Progenitor cell of endocrine pancreas (in vitro differentiated cells): ENCODE results near the gene ZNF653. TPM values are rescaled to one million over a fixed set of nuclear protein-coding genes. Genes with fewer than 3 reads are reported as not detected.
"Not testable (repeated sequence)": the region's sequence is repeated elsewhere in the genome, so short reads cannot be mapped to it uniquely, and the experiment has no call there.

Source experiments
- DNase-seq: peaks from one replicate; pipeline ENCODE4 v3.0.0; 2021; ENCODE audit warnings: low spot score; ENCODE audit not compliant: unreplicated experiment
- H3K27ac Mint-ChIP-seq: 2 replicates; pipeline ENCODE4 v1.8.0; 2021; ENCODE audit warnings: mild to moderate bottlenecking, moderate library complexity, mixed read lengths
- H3K27me3 Mint-ChIP-seq: 2 replicates; pipeline ENCODE4 v1.8.0; 2021; ENCODE audit warnings: mixed read lengths
- H3K36me3 Mint-ChIP-seq: 2 replicates; pipeline ENCODE4 v1.8.0; 2022; ENCODE audit warnings: mixed read lengths; ENCODE audit not compliant: insufficient read depth
- H3K4me1 Mint-ChIP-seq: 2 replicates; pipeline ENCODE4 v1.8.0; 2021; ENCODE audit warnings: low read depth, mixed read lengths
- H3K4me3 Mint-ChIP-seq: 2 replicates; pipeline ENCODE4 v1.8.0; 2021; ENCODE audit warnings: low read depth, mild to moderate bottlenecking, moderate library complexity, mixed read lengths
- H3K9me3 Mint-ChIP-seq: 2 replicates; pipeline ENCODE4 v1.8.0; 2021; ENCODE audit warnings: low read depth, mixed read lengths
- microRNA-seq: library from miRNA; unstranded; fragments of <30 nt; microRNA quantifications from one replicate; pipeline ENCODE4 v1.1.0, GENCODE V29; 2020; ENCODE audit warnings: borderline number of aligned reads; ENCODE audit not compliant: unreplicated experiment
- total RNA-seq: library from RNA; stranded (reverse); gene quantifications from 2 replicates; pipeline ENCODE4 v1.2.1, GENCODE V29; 2021
- TF ChIP-seq, protein P1 (sequence below): fragments of 200-600 bp; sonication (generic); IDR thresholded peaks from one replicate; pipeline ENCODE4 v1.5.0; 2021; ENCODE audit warnings: antibody characterized with exemption, mild to moderate bottlenecking; ENCODE audit not compliant: unreplicated experiment

The ZNF653 gene
- total RNA-seq, 1 donor from 2014 or later, result 17.6 TPM

- TF ChIP-seq, protein P1, sequence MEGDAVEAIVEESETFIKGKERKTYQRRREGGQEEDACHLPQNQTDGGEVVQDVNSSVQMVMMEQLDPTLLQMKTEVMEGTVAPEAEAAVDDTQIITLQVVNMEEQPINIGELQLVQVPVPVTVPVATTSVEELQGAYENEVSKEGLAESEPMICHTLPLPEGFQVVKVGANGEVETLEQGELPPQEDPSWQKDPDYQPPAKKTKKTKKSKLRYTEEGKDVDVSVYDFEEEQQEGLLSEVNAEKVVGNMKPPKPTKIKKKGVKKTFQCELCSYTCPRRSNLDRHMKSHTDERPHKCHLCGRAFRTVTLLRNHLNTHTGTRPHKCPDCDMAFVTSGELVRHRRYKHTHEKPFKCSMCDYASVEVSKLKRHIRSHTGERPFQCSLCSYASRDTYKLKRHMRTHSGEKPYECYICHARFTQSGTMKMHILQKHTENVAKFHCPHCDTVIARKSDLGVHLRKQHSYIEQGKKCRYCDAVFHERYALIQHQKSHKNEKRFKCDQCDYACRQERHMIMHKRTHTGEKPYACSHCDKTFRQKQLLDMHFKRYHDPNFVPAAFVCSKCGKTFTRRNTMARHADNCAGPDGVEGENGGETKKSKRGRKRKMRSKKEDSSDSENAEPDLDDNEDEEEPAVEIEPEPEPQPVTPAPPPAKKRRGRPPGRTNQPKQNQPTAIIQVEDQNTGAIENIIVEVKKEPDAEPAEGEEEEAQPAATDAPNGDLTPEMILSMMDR, result no peak
- H3K27me3 Mint-ChIP-seq, result no peaks in the 10 kb centered on the region
- peak overlapping the region; percentile 87 for H3K27ac Mint-ChIP-seq
- H3K4me1 Mint-ChIP-seq, result peaks cover 10% of the 10 kb centered on the region
- H3K4me3 Mint-ChIP-seq, result peak overlapping the region; percentile 95
- peaks cover 8% of the 10 kb centered on the region for H3K36me3 Mint-ChIP-seq
- no peak for DNase-seq
- H3K9me3 Mint-ChIP-seq, result no peaks in the 10 kb centered on the region
Observed at GRCh38 chr19:11434703-11435056, 71.0 kb downstream of the ZNF653 start.

GRCh38 chr19:11433526-11433925 lies 72.1 kb downstream of the ZNF653 start:
- H3K4me1 Mint-ChIP-seq, result peaks cover 10% of the 10 kb centered on the region

More at GRCh38 chr19:11433526-11433925, 72.1 kb downstream of the ZNF653 start:
- H3K27me3 Mint-ChIP-seq, H3K4me3 Mint-ChIP-seq, DNase-seq, H3K9me3 Mint-ChIP-seq, H3K36me3 Mint-ChIP-seq, H3K27ac Mint-ChIP-seq: not testable (repeated sequence)

Small RNA genes within 50 kb of the gene (microRNA-seq; reads per million reads assigned to microRNA genes)
- 3.0 reads per million for gene MIR7974

Other genes starting within 250 kb of the ZNF653 start
- gene DOCK6, start 243.3 kb downstream of the ZNF653 start, total RNA-seq, result 88.0 and 89.1 TPM in 2 replicates
- gene TSPAN16, start 209.7 kb downstream of the ZNF653 start, total RNA-seq, result not detected in 2 replicates
- 40.7 and 43.9 TPM in 2 replicates for gene RAB3D, start 166.2 kb downstream of the ZNF653 start, total RNA-seq
- gene TMEM205, start 159.6 kb downstream of the ZNF653 start, total RNA-seq, result 49.8 and 51.1 TPM in 2 replicates
- 25.0 and 27.6 TPM in 2 replicates for gene CCDC159, start 159.3 kb downstream of the ZNF653 start, total RNA-seq
- gene PLPPR2, start 150.4 kb downstream of the ZNF653 start, total RNA-seq, result 7.9 and 10.1 TPM in 2 replicates
- gene SWSAP1, start 131.2 kb downstream of the ZNF653 start, total RNA-seq, result 3.2 and 3.3 TPM in 2 replicates
- gene EPOR, start 121.5 kb downstream of the ZNF653 start, total RNA-seq, result 53.6 and 56.7 TPM in 2 replicates
- gene RGL3, start 86.5 kb downstream of the ZNF653 start, total RNA-seq, result 266 and 284 TPM in 2 replicates
- 1.8 and 2.2 TPM in 2 replicates for gene ODAD3, start 70.7 kb downstream of the ZNF653 start, total RNA-seq
- 409 and 437 TPM in 2 replicates for gene PRKCSH, start 70.2 kb downstream of the ZNF653 start, total RNA-seq
- 0.87 and 1.4 TPM in 2 replicates for gene ELAVL3, start 24.8 kb downstream of the ZNF653 start, total RNA-seq
- gene ECSIT, start 23.3 kb upstream of the ZNF653 start, total RNA-seq, result 36.1 and 38.5 TPM in 2 replicates
- gene CNN1, start 33.0 kb upstream of the ZNF653 start, total RNA-seq, result 3.2 and 9.0 TPM in 2 replicates
- 48.7 and 56.5 TPM in 2 replicates for gene ELOF1, start 53.4 kb upstream of the ZNF653 start, total RNA-seq
- gene ACP5, start 71.8 kb upstream of the ZNF653 start, total RNA-seq, result 1.6 and 2.7 TPM in 2 replicates
- 31.9 and 33.6 TPM in 2 replicates for gene ZNF627, start 91.6 kb upstream of the ZNF653 start, total RNA-seq
- 12.0 and 12.4 TPM in 2 replicates for gene ZNF823, start 233.1 kb upstream of the ZNF653 start, total RNA-seq